Measurements from ENCODE around the gene PRR23E. TPM values are rescaled to one million over a fixed set of nuclear protein-coding genes. Genes with fewer than 3 reads are reported as not detected.

The PRR23E gene
- total and polyA plus RNA-seq, 7 donors, result not detected

DNA sequence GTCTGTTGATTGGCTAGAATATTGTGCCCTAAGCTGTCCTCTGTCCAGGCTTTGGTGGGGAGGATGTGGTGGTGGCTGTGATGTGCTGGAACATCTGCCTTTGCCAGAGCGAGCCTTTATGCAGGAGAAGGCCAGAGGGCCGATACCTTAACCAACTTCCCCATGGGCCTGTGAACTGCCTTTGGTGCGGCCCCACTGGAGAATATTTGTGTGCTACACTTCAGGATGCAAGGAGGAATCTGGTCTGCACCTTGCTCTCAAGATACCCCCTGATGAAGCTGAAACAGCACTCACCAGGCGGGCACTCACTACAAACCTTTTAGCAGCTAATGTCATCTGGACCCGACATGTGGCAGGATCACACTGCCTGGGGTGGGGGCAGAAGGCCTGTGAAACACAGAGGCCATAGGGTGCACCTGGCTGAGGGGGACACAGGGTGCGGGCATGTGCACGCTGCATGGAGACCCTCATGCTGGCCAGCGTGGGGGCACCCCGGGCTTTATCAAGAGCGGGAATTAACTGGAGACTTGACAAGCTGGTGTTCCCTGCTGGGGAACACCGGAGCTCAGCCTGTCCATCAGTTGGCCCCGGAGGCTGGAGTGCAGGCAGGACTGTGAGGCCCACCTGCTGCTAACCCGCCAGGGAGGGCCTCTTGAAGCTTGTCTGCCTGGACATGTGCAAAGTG is 16.4 kb downstream of the PRR23E start:
- TF ChIP-seq EP300 (IDR thresholded peaks at IDR 0.05) (no peak), POLR2A (IDR thresholded peaks at IDR 0.05) (no peak), POLR2AphosphoS5 (IDR thresholded peaks at IDR 0.05) (no peak)
- TF ChIP-seq, protein P1, sequence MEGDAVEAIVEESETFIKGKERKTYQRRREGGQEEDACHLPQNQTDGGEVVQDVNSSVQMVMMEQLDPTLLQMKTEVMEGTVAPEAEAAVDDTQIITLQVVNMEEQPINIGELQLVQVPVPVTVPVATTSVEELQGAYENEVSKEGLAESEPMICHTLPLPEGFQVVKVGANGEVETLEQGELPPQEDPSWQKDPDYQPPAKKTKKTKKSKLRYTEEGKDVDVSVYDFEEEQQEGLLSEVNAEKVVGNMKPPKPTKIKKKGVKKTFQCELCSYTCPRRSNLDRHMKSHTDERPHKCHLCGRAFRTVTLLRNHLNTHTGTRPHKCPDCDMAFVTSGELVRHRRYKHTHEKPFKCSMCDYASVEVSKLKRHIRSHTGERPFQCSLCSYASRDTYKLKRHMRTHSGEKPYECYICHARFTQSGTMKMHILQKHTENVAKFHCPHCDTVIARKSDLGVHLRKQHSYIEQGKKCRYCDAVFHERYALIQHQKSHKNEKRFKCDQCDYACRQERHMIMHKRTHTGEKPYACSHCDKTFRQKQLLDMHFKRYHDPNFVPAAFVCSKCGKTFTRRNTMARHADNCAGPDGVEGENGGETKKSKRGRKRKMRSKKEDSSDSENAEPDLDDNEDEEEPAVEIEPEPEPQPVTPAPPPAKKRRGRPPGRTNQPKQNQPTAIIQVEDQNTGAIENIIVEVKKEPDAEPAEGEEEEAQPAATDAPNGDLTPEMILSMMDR (IDR thresholded peaks at IDR 0.05), result no peak
- no peaks in the 10 kb centered on the region for H3K4me1 ChIP-seq
- no peaks in the 10 kb centered on the region for H3K36me3 ChIP-seq
- H3K9me3 ChIP-seq, result no peaks in the 10 kb centered on the region
- peaks cover 0 to 31% (median 8%) of the 10 kb centered on the region in 3 donors for H3K27me3 ChIP-seq
- 84 to 86% methylated on average over 13 of the region's 13 CpGs for WGBS, 2 donors
- DNase-seq, result peak; percentile 57
- no peak overlapping the region for H3K4me3 ChIP-seq
- intact Hi-C loops (cut with DNase I), result no loop called here
- no peak overlapping the region for H3K27ac ChIP-seq

DNA sequence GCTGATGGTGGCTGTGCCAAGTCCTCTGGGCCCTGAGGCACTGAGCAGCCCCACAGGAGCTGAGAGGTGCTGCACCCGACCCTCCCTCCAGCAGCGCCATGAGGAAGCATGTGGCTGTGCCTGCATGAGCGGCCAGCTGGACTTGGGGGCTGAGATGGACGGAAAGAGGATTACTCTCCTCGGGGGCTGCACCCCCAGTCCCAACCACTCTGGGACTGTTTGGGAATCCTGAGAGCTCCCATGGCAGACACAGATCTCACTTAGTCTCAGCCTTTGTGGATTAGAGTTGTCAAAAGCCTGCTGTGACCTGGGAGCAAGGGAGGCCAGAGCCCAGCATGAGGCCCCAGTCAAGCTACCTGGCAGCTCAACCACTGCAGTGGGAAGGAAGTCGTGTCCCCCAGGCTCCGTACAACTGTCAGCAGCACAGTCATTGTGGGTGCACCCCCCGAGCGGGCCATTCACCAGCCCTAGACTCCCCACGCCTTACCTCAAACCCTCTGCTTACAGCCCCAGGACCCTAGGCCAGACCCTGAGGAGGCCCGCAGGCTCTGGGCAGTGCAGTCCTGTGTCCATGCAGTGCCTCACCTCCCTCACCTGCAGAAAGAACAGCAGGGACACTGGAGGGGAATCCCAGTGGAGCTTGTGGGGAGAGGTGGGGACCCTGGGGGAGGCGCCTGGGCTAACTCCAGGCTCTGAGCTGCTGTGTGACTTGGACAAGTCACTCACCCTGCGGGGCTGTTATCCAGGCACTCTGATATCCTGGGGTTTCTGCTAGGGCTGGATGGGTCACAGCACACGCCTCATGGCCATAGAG is 17.1 kb downstream of the PRR23E start:
- no peaks in the 10 kb centered on the region for H3K9me3 ChIP-seq
- peaks cover 0 to 31% (median 8%) of the 10 kb centered on the region in 3 donors for H3K27me3 ChIP-seq
- 77 to 79% methylated on average over 14 of the region's 14 CpGs for WGBS, 2 donors
- intact Hi-C loops (cut with DNase I), result no loop called here
- no peak overlapping the region for H3K4me3 ChIP-seq
- no peaks in the 10 kb centered on the region for H3K36me3 ChIP-seq
- TF ChIP-seq, protein P1 (IDR thresholded peaks at IDR 0.05), result no peak
- TF ChIP-seq POLR2AphosphoS5 (IDR thresholded peaks at IDR 0.05), result no peak
- no peak for TF ChIP-seq EP300 (IDR thresholded peaks at IDR 0.05)
- no peaks in the 10 kb centered on the region for H3K4me1 ChIP-seq
- DNase-seq, result peak; percentile 37
- H3K27ac ChIP-seq, result no peak overlapping the region

DNA sequence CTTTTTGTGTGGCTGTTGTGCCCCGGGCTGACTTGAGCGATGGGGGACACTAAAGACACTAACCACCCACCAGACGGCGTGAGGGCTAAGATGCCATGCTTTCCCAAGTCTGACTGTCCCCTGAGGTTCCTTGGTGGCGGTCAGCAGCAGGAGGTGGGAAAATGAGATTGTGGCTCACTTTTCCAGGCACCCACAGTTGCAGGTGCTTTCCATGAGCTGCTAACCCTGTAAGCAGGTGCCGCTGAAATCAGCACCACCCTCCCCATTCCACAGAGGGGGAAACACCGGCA is 17.7 kb downstream of the PRR23E start:
- Histone ChIP-seq H3K9me3 (no peaks in the 10 kb centered on the region), H3K4me3 (no peak overlapping the region), H3K4me1 (no peaks in the 10 kb centered on the region), H3K36me3 (no peaks in the 10 kb centered on the region), H3K27ac (no peak overlapping the region), H3K27me3 (peaks cover 0 to 31% (median 8%) of the 10 kb centered on the region in 3 donors)
- TF ChIP-seq POLR2AphosphoS5 (IDR thresholded peaks at IDR 0.05) (no peak), POLR2A (IDR thresholded peaks at IDR 0.05) (no peak), EP300 (IDR thresholded peaks at IDR 0.05) (no peak)
- TF ChIP-seq, protein P1 (IDR thresholded peaks at IDR 0.05), result no peak
- 83 to 85% methylated on average over 7 of the region's 7 CpGs for WGBS, 2 donors
- intact Hi-C loops (cut with DNase I), result no loop called here
- DNase-seq, result no peak

DNA sequence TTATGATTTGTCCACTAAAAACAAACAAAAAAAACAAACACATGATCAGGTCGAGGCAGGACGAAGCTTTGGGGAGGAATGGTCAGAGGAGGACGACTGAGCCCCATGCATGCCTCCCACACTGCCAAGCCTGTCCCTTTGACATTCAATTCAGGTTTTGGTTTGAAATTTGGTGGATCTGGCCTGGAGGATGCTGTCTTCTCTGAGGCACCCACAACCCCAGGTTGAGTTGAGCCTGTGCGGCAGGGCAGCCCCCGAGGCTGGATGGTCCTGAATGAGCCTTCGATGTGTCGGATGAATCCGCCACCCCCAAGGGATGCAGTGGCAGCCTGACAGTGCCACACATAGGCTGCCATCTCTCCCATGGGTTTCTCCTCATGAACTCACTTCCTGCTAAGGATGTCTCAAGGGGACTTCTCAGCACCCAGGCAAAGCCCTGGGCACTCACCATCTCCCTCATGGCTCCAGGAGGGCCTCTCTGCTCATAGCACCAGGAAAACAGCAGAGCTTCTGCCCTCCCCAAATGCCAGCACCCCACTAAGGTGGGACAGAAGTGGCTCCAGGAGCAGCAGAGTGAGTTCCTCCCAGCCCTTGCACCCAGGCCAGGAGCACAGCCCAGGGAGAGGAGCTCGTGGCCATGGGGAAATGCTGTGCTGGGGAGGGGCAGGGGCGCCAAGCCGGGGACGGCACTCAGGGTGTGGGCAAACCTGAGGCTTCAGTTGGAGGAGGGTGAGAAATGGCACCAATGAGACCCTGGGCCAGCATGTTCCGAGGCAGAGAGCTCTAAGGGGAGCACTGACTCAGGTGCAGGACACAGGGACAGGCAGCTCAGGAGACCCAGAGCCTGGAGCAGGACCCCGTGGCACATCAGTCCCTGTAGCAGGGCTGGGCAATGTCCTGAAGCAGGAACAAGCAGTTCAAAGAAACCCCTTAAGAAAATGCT is 18.5 kb downstream of the PRR23E start:
- Histone ChIP-seq H3K36me3 (no peaks in the 10 kb centered on the region), H3K4me3 (no peak overlapping the region), H3K9me3 (no peaks in the 10 kb centered on the region), H3K27me3 (peaks cover 0 to 31% (median 8%) of the 10 kb centered on the region in 3 donors), H3K27ac (no peak overlapping the region), H3K4me1 (no peaks in the 10 kb centered on the region)
- intact Hi-C loops (cut with DNase I), result no loop called here
- TF ChIP-seq, protein P1 (IDR thresholded peaks at IDR 0.05), result no peak
- no peak for TF ChIP-seq EP300 (IDR thresholded peaks at IDR 0.05)
- TF ChIP-seq POLR2A (IDR thresholded peaks at IDR 0.05), result no peak
- no peak for TF ChIP-seq POLR2AphosphoS5 (IDR thresholded peaks at IDR 0.05)
- peak; percentile 50 for DNase-seq
- WGBS, 2 donors, result 87 to 88% methylated on average over 14 of the region's 14 CpGs
